Progenitor cell of endocrine pancreas (in vitro differentiated cells): ENCODE data around the gene KLHL18. TPM values are rescaled to one million over a fixed set of nuclear protein-coding genes. Genes with fewer than 3 reads are reported as not detected.

Source experiments
- DNase-seq: peaks from one replicate; pipeline ENCODE4 v3.0.0; 2021; ENCODE audit warnings: low spot score; ENCODE audit not compliant: unreplicated experiment
- H3K27ac Mint-ChIP-seq: 2 replicates; pipeline ENCODE4 v1.8.0; 2021; ENCODE audit warnings: mild to moderate bottlenecking, moderate library complexity, mixed read lengths
- H3K27me3 Mint-ChIP-seq: 2 replicates; pipeline ENCODE4 v1.8.0; 2021; ENCODE audit warnings: mixed read lengths
- H3K36me3 Mint-ChIP-seq: 2 replicates; pipeline ENCODE4 v1.8.0; 2022; ENCODE audit warnings: mixed read lengths; ENCODE audit not compliant: insufficient read depth
- H3K4me1 Mint-ChIP-seq: 2 replicates; pipeline ENCODE4 v1.8.0; 2021; ENCODE audit warnings: low read depth, mixed read lengths
- H3K4me3 Mint-ChIP-seq: 2 replicates; pipeline ENCODE4 v1.8.0; 2021; ENCODE audit warnings: low read depth, mild to moderate bottlenecking, moderate library complexity, mixed read lengths
- H3K9me3 Mint-ChIP-seq: 2 replicates; pipeline ENCODE4 v1.8.0; 2021; ENCODE audit warnings: low read depth, mixed read lengths
- CTCF ChIP-seq: fragments of 200-600 bp; sonication (generic); IDR thresholded peaks from one replicate; pipeline ENCODE4 v1.5.0; 2021; ENCODE audit warnings: antibody characterized with exemption, mild to moderate bottlenecking; ENCODE audit not compliant: unreplicated experiment
- long read RNA-seq: library from polyadenylated mRNA; unstranded; transcript quantifications from one replicate; pipeline ENCODE4 v2.0.0, GENCODE V29; 2020
- total RNA-seq: library from RNA; stranded (reverse); gene quantifications from 2 replicates; pipeline ENCODE4 v1.2.1, GENCODE V29; 2021

KLHL18 gene
- 30.7 and 33.6 TPM in 2 replicates for total RNA-seq
- long read RNA-seq, full-length matches to known transcripts = 48 of 113 reads
- long read RNA-seq, partial matches to known transcripts = 9 of 113 reads
- long read RNA-seq, other reads (novel, unspliced or antisense) = 56 of 113 reads

DNA sequence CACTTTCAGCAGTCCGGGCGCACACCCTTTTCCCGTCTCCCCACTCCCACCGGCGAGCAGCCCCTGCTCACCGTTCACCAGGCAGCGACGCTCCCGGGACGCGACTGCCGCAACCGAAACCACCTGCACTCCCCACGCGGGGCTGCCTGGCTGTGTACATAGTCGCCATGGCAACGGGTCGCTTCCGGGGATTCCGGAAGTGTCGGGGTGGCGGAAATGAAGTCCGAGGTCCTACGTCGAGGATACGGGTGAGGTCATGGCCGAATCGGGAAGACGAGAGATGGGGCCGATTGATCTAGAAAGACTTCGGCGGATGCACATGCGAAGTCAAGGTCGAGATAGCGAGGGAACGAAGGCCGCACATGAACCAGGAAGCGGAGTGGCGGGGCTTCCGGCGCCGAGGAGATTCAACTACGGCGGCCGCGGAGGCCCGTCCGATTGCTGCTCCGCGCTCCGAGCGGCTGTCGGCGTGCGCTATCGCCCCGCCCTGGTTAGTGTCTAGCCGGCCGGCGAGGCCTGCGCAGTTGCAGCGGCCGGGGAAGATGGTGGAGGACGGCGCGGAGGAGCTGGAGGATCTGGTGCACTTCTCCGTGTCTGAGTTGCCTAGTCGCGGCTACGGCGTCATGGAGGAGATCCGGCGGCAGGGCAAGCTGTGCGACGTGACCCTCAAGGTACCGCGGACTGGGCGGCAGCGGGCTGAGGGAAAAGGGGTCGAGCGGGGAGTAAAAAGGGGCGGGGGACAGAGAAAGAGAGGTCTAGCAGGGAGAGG, at the start of gene KLHL18, which contains the start of gene KIF9:
TSS of gene KLHL18 (plus strand) at position 521 of the 769 bp plus-strand sequence. CDS start at position 543, 22 bp downstream.
TSS of gene KIF9 (minus strand) at position 376 of the 769 bp plus-strand sequence. CDS start 5,425 bp downstream, outside the sequence.
- no peak for TF ChIP-seq CTCF
- peak within 1 kb of the TSS; percentile 99 for H3K27ac Mint-ChIP-seq
- no peaks in the 10 kb centered on the region for H3K27me3 Mint-ChIP-seq

DNA sequence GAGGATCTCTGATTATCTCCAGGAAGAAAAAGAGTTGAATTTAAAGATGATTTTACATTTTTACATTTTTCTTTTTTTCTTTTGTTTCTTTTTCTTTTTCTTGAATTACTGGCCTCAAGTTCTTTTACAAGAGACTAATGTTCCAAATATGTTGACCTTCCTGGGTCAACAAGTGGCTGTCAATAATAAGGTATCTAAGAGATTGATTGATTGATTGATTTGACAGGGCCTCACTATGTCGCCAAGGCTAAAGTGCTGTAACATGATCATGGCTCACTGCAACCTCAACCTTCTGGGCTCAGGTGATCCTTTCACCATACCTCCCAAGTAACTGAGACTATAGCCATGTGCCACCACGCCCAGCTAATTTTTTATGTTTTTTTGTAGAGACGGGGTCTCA, 44.7 kb upstream of the KLHL18 start:
- H3K27ac Mint-ChIP-seq = no peak overlapping the region
- peaks cover 1% of the 10 kb centered on the region for H3K36me3 Mint-ChIP-seq

More for the DNA sequence above, at the start of gene KLHL18, which contains the start of gene KIF9:
- peak within 1 kb of the TSS; percentile 100 for H3K4me3 Mint-ChIP-seq
- H3K4me1 Mint-ChIP-seq = peaks cover 21% of the 10 kb centered on the region
- H3K36me3 Mint-ChIP-seq = peaks cover 1% of the 10 kb centered on the region
- no peaks in the 10 kb centered on the region for H3K9me3 Mint-ChIP-seq
- DNase-seq = peak; percentile 82

GRCh38 chr3:47239929-47240328, 42.8 kb upstream of the KLHL18 start:
- TF ChIP-seq CTCF = no peak
- no peaks in the 10 kb centered on the region for H3K9me3 Mint-ChIP-seq
- no peak for DNase-seq
- no peak overlapping the region for H3K4me3 Mint-ChIP-seq
- H3K27ac Mint-ChIP-seq = no peak overlapping the region
- peaks cover 11% of the 10 kb centered on the region for H3K4me1 Mint-ChIP-seq
- peaks cover 1% of the 10 kb centered on the region for H3K36me3 Mint-ChIP-seq
- no peaks in the 10 kb centered on the region for H3K27me3 Mint-ChIP-seq

More for the DNA sequence above, 44.7 kb upstream of the KLHL18 start:
- Mint-ChIP-seq H3K27me3 (no peaks in the 10 kb centered on the region), H3K9me3 (no peaks in the 10 kb centered on the region), H3K4me3 (no peak overlapping the region), H3K4me1 (peaks cover 11% of the 10 kb centered on the region)
- TF ChIP-seq CTCF = no peak
- no peak for DNase-seq

GRCh38 chr3:47243419-47244147, 39.2 kb upstream of the KLHL18 start:
- no peak for DNase-seq
- no peaks in the 10 kb centered on the region for H3K36me3 Mint-ChIP-seq
- H3K4me3 Mint-ChIP-seq = no peak overlapping the region
- H3K4me1 Mint-ChIP-seq = no peaks in the 10 kb centered on the region
- no peak overlapping the region for H3K27ac Mint-ChIP-seq
- no peaks in the 10 kb centered on the region for H3K9me3 Mint-ChIP-seq
- H3K27me3 Mint-ChIP-seq = no peaks in the 10 kb centered on the region
- TF ChIP-seq CTCF = no peak

DNA sequence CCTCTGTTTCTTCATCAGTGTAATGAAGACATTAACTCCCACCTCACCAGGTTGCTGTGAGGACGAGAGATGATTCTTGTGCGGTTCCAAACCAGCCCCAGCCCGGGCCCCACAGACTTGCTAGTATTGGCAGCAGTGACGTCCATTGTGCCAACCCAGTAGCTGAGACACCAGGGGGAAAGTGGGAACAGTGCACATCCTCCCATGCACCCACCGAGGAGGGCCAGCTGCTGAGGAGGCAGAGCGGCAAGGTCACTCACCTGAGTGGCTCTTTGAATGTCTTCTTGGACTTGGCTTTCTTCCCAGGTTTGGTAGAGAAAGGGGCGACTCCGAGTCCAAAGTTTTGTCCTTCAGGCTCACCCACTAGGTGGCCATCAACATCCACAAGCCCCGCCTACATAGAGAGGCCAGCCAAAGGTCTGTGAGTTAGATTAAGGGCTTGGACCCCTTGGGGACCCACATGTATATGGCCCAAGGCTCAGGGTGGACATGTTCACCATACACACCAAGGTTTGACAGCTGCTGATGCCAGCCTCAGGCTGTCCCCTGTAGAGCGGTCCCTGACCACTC, 38.1 kb upstream of the KLHL18 start:
- Mint-ChIP-seq H3K4me1 (no peaks in the 10 kb centered on the region), H3K9me3 (no peaks in the 10 kb centered on the region), H3K4me3 (no peak overlapping the region), H3K27me3 (no peaks in the 10 kb centered on the region), H3K36me3 (no peaks in the 10 kb centered on the region), H3K27ac (no peak overlapping the region)
- DNase-seq = no peak
- no peak for TF ChIP-seq CTCF
